ENCODE measurements around the gene MED7.
"Not testable (repeated sequence)": the region's sequence is repeated elsewhere in the genome, so short reads cannot be mapped to it uniquely, and the experiment has no call there.

The MED7 gene, protein sequence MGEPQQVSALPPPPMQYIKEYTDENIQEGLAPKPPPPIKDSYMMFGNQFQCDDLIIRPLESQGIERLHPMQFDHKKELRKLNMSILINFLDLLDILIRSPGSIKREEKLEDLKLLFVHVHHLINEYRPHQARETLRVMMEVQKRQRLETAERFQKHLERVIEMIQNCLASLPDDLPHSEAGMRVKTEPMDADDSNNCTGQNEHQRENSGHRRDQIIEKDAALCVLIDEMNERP

DNA sequence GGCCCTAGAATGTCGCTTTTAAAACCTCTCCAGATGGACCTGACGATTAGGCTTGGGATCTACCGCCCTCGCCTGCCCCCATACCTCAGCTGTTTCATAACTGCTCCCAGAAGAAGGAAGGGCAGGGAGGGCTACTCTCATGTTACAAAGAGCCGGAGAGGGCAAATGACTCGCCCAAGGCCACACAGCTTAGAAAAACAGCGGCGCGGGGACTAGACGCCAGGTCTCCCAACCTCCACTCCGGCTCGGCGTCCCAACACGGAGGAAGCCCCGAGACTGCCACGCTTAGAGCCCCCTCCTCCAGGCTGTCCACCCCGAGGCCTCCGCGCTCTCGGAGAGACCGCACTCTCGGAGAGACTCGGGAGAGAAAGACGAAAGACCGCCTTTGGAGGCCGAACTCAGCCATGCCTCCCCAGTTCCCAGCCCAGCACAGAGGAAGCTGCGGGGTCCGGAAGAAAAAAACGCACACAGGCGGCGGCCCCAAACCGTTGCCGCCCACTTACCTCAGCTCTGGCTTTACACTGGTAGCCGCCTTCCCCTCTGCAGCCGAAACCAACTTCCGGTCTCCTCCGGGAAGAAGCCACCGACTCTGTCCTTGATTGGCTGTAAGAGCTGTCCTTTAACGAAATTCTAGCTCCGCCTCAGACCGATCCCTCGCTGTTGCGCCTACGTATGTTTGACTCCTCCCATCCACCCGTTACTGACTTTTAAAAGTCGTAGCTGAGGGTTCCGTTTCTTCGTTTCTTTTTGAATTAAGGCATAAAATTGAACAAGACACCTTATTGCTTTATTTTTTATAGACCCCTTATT, at the start of gene MED7:
Gene MED7 (minus strand): TSS at position 549 of the 810 bp plus-strand sequence. CDS start 3,434 bp downstream, outside the sequence.
- peak; percentile 93 for DNase-seq

DNA sequence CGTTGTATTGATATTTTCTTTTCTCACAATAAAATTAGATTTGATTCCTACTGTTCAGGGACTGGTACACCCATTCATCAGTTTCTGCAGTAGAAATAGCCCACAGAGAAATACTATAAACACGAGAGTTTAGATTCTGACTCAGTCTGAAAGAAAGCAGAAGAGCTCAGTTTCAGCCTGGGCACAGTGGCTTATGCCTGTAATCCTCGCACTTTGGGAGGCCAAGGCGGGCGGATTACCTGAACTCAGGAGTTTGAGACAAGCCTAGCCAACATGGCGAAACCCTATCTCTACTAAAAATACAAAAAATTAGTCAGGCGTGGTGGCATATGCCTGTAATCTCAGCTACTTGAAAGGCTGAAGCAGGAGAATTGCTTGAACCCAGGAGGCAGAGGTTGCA, 46.6 kb upstream of the MED7 start:
- DNase-seq: no peak

- DNase-seq: no peak
These were observed 45.6 kb upstream of the MED7 start for GRCh38 chr5:157188270-157188669.

GRCh38 chr5:157187046-157187754, 44.5 kb upstream of the MED7 start:
- DNase-seq: no peak

DNA sequence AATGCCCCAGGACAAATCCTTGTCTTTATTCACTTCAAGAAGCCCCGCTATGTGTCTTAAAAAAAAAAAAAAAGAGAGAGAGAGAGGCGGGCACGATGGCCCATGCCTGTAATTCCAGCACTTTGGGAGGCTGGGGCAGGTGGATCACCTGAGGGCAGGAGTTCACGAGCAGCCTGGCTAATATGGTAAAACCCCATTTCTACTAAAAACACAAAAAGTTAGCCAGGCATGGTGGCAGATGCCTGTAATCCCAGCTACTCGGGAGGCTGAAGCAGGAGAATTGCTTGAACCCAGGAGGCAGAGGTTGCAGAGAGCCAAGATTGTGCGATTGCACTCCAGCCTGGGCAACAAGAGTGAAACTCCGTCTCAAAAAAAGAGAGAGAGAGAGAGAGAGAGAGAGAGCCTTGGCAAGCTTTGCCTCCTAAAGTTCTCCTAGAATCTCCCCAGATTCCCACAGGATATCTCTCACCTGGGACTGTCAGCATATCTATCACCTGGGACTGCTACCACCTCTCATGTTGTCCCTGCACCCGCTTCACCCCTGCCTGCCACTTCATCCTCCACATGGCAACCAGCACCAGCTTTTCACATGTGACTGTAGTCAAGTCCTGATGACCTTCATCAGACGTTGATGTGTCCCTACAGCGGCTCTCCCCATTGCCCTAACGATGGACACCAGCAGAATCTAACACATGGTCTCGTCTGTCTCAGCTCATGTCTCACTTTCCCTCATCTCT, 43.8 kb upstream of the MED7 start:
- DNase-seq: no peak

DNA sequence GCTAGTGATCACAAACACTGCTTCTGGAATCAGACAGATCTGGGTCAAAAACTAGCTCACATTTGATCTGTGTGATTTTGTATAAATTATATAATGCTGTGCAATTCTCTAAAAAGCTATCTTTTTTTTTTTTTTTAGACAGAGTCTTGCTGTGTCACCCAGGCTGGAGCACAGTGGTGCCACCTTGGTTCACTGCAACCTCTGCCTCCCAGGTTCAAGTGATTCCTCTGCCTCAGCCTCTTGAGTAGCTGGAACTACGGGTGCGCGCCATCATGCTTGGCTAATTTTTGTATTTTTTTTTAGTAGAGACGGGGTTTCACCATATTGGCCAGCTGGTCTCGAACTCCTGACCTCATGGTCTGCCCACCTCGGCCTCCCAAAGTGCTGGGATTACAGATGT, 42.5 kb upstream of the MED7 start:
- not testable (repeated sequence) for DNase-seq

- no peak for DNase-seq
These were observed 41.5 kb upstream of the MED7 start for GRCh38 chr5:157184117-157184670.

DNA sequence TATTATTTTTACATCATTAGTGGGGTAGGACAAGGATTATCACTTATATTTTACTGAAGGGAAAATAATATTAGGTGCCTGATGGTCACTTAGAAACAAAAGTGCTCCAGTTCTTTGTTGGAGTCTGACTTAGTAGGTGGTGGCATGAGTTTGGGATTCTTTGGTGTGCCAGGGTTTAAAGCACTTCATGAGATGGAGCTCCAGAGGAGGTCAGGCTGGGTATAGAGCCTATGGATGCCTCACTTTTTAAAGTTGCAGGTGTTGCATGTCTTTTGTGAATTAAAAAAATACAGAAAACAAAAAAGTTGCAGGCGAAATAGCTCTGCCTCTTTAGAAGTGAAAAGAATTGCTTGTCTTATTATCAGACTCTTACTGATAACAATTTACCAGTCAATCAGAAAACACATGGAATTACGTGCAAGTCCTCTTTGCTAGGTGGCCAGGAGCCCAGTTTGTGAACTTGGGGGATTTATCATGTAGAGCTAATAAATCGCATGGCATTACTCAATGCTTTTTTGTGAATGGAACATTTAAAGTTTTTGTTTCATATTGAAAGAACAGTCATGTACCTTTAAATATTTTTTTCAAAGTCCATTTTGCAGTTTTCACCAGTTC, 39.6 kb upstream of the MED7 start:
- DNase-seq: no peak

DNA sequence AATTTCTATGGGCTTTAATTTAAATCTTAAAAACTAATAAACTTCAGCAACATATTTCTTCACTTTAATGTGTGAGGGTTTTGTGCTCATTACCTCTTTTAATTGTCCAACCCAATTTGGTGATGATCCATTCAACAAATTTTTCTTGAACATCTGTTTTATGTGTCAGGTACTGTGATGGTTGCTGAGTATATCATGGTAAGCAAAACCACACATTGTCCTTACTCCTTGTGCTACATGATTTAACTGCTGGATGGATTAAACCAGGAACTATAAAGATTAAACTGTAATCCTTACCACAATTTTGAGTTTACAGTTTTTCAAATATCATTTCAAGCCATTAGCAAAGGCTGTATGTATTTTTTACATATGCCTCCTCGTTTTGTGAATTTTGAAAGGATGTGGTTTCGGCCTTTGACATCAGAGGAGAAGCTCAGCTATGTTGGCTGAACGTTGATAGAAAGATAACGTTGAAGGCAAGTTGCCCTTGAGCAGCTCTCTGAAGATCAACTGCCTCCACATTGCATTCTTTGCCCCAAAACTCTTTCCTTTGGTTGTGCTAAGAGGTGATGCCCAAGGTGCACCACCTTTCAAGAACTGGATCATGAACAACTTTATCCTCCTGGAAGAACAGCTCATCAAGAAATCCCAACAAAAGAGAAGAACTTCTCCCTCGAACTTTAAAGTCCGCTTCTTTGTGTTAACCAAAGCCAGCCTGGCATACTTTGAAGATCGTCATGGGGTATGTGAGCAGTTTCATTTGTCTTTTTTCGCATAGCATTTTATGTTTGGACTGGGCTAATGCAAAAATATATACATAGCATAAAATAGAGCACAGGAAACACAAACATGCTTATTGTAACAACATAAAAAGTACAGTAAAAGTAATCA, 38.0 kb upstream of the MED7 start, which contains the start of gene ITK:
Gene ITK (plus strand): TSS at position 467 of the 891 bp plus-strand sequence. CDS start 138 bp downstream, at position 605.
- no peak for DNase-seq

- DNase-seq: no peak
These were observed 36.3 kb upstream of the MED7 start for GRCh38 chr5:157178966-157179365.

GRCh38 chr5:157177953-157178352, 35.3 kb upstream of the MED7 start:
- DNase-seq: no peak

DNA sequence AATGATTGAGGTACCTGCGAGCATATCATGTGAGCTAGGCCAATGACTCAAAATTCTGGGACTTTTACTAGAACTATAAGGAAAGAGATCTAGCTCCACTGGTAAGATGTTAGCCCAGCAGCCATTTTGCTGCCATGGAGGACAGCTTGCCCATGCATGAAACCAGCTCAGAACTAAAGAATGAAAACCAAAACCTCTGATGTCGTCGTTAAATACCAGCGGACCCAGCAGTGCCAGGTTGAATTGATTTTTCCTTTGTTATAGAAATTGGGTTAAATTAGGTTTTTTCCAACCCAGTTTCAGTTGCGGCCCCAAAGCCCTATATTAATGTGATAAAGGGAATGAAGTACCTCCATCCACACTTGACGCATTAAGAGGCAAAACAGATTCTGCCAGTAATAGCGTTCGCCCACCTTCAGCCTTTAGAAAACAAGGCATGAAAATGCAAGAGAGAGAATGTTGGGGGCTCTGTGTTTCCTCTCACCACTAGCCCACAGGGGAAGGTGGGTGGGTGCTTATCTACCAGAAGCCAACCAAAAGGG, 32.5 kb upstream of the MED7 start:
- DNase-seq: no peak

- DNase-seq: no peak
These were observed 29.7 kb upstream of the MED7 start for GRCh38 chr5:157172403-157172802.

DNA sequence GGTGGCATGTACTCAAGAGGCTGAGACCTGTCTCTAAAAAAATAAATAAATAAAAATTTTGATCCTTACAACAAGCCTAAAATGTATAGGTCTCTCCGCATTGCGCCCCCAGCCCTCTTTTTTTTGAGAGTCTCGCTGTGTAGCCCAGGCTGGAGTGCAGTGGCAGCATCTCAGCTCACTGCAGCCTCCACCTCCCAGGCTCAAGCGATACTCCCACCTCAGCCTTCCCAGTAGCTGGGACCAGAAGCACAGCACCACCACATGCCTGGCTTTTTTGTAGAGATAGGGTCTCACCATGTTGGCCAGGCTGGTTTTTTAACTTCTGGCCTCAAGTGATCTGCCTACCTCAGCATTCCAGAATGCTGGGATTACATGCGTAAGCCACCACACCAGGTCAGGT, 25.6 kb upstream of the MED7 start:
- DNase-seq: no peak

- DNase-seq: no peak
These were observed 24.6 kb upstream of the MED7 start for GRCh38 chr5:157167214-157167621.

- no peak for DNase-seq
These were observed 23.8 kb upstream of the MED7 start, which contains the start of gene GARIN3 for GRCh38 chr5:157166214-157167213. GARIN3 (minus strand) TSS chr5:157166264; CDS start chr5:157166168, 96 bp downstream.

DNA sequence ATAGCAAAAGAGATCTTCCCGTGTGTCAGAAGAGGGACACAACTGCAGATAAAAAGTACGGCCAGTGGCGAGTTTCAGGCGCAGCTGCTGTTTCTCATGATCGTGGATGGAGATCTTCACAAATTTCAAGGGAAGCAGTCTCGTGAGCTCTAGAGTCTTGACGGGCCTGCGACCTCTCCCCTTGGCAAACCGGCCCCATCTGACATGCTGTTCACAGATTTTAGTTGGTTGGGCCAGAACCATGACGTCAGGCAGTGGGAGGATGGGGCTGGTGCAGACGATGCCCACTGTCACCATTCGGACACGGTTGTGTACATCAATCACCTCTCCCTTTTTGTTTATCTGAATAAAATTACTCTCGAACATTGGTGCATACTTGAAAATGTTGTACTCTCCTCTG, 23.0 kb upstream of the MED7 start:
- DNase-seq: no peak

GRCh38 chr5:157165261-157165660, 22.6 kb upstream of the MED7 start:
- DNase-seq: no peak

DNA sequence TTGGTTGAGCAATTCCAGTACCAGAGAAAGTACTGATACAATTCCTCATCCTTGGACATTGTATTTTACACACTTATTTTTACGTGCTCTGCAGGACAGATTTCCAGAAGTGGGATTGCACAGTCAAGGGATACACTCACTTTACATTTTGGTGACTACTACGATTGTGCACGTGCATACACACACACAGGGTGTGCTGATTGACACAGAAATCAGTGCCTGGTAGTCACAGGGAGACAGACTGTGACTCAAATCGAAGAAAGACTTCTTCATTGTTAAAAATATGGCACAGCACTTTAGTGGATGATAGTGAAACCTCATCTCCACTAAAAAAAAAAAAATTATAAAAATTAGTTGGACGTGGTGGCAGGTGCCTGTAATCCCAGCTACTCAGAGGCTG, 21.9 kb upstream of the MED7 start:
- DNase-seq: no peak

All from NCI-H187 treated with DMSO at 0.1 percent for 48 hours (cell line).